HepG2 (cell line): ENCODE measurements around the gene ARHGEF39. TPM values are rescaled to one million over a fixed set of nuclear protein-coding genes. Genes with fewer than 3 reads are reported as not detected.

ENCODE experiments used
- ATAC-seq: fragments of 200-7000 bp; cut with Tn5 transposase; 3 replicates; pipeline ENCODE4 v1.9.1; 2020; ENCODE audit warnings: mild to moderate bottlenecking, moderate library complexity
- BruUV-seq: library from RNA; stranded (reverse); fragments of 400-500 nt; replicated peaks from 2 replicates; lab custom pipeline; 2021; lab: Mats Ljungman, UMichigan
- CTCF ChIA-PET: fragments of 300-600 bp; formaldehyde crosslinking; extraction: SDS; loops from one replicate; lab custom pipeline; 2021; ENCODE audit warnings: low total read pairs, inconsistent platforms, low intra/inter-chr PET ratio; lab: Yijun Ruan, JAX
- POLR2A ChIA-PET: fragments of 350-600 bp; sonication (Branson Sonifier 250); formaldehyde crosslinking; loops from one replicate; lab custom pipeline; 2020; ENCODE audit warnings: antibody characterized with exemption, inconsistent platforms; lab: Yijun Ruan, JAX
- DNase-seq: peaks from one replicate; pipeline ENCODE4 v3.0.0-alpha.2; 2015; ENCODE audit warnings: low spot score
- FAIRE-seq: peaks from 3 replicates; lab custom pipeline; 2011; peaks lifted over from hg19 to GRCh38; lab: Jason Lieb, UNC
- H2AFZ ChIP-seq: one replicate; pipeline ENCODE4 v1.6.1; 2011; ENCODE audit warnings: low read length, inconsistent platforms
- H3K27ac ChIP-seq: fragments of 300-600 bp; 3 replicates; pipeline ENCODE4 v1.8.0; 2011; ENCODE audit warnings: mixed run types, mild to moderate bottlenecking, mixed read lengths, low read length, inconsistent platforms; ENCODE audit not compliant: insufficient read depth; ENCODE audit errors: extremely low read length
- H3K27me3 ChIP-seq, 2 experiments: fragments of 200-600 bp in 1 of 2; 2 replicates in 1 of 2; 3 replicates in 1 of 2; pipeline versions ENCODE4 v1.6.0 to v1.8.0; 2011; ENCODE audit warnings: low read length in 2 of 2, mild to moderate bottlenecking in 2 of 2, moderate library complexity in 2 of 2, inconsistent platforms in 1 of 2; ENCODE audit not compliant: insufficient read depth in 2 of 2, control insufficient read depth in 1 of 2
- H3K36me3 ChIP-seq, 2 experiments: fragments of 200-600 bp in 1 of 2; replicated peaks in 1 of 2; 2 replicates in 1 of 2; 3 replicates in 1 of 2; pipeline versions ENCODE4 v1.5.1 to v1.8.0; 2011; ENCODE audit warnings: low read length in 2 of 2, inconsistent platforms in 1 of 2; ENCODE audit not compliant: insufficient read depth in 2 of 2, control insufficient read depth in 1 of 2
- H3K4me1 ChIP-seq: 2 replicates; pipeline ENCODE4 v1.5.1; 2012; ENCODE audit warnings: low read length, inconsistent platforms; ENCODE audit not compliant: insufficient read depth
- H3K4me2 ChIP-seq: 2 replicates; pipeline ENCODE4 v1.6.0; 2011; ENCODE audit warnings: low read depth, low read length, inconsistent platforms
- H3K4me3 ChIP-seq, 3 experiments: fragments of 200-600 bp in 1 of 3; sonication (generic), shearing (Covaris generic) in 1 of 3; replicated peaks in 1 of 3; 2 replicates each; pipeline ENCODE4 v1.5.1; 2011 to 2016; ENCODE audit warnings: low read length in 3 of 3, inconsistent platforms in 2 of 3, low read depth in 2 of 3, mild to moderate bottlenecking in 2 of 3, control low read depth in 1 of 3, mixed read lengths in 1 of 3; ENCODE audit not compliant: insufficient read depth in 1 of 3
- H3K79me2 ChIP-seq: one replicate; pipeline ENCODE4 v1.6.1; 2011; ENCODE audit warnings: low read length, inconsistent platforms; ENCODE audit not compliant: insufficient read depth
- H3K9ac ChIP-seq: 2 replicates; pipeline ENCODE4 v1.6.0; 2011; ENCODE audit warnings: mild to moderate bottlenecking, low read depth, low read length, inconsistent platforms; ENCODE audit not compliant: insufficient read depth
- H3K9me3 ChIP-seq: 2 replicates; pipeline ENCODE4 v1.5.1; 2012; ENCODE audit warnings: mild to moderate bottlenecking, low read length
- H4K20me1 ChIP-seq: 2 replicates; pipeline ENCODE4 v1.6.0; 2011; ENCODE audit warnings: inconsistent platforms, mild to moderate bottlenecking, low read length, moderate library complexity; ENCODE audit not compliant: insufficient read depth
- AFF4 ChIP-seq: sonication (generic); formaldehyde crosslinking; IDR thresholded peaks from 2 replicates; pipeline ENCODE4 v1.4.0; 2020; ENCODE audit warnings: missing genetic modification reagents
- CTCF ChIP-seq: sonication (generic); formaldehyde crosslinking; IDR thresholded peaks from 2 replicates; pipeline ENCODE4 v1.5.0; 2020; ENCODE audit warnings: mild to moderate bottlenecking, missing genetic modification reagents, moderate library complexity
- HNF4A ChIP-seq: sonication (generic); formaldehyde crosslinking; IDR thresholded peaks from 2 replicates; pipeline ENCODE4 v1.4.0; 2020; ENCODE audit warnings: missing genetic modification reagents
- MAFG ChIP-seq: sonication (generic); formaldehyde crosslinking; IDR thresholded peaks from 2 replicates; pipeline ENCODE4 v1.5.1; 2020; ENCODE audit warnings: mild to moderate bottlenecking, missing genetic modification reagents
- MXD4 ChIP-seq: IDR thresholded peaks from 2 replicates; pipeline ENCODE4 v1.6.1; 2016; ENCODE audit warnings: mild to moderate bottlenecking, missing biosample characterization, missing genetic modification reagents
- RAD21 ChIP-seq: fragments of 450-650 bp; formaldehyde crosslinking; IDR thresholded peaks from 2 replicates; pipeline ENCODE4 v1.5.0; 2020; ENCODE audit warnings: mild to moderate bottlenecking
- SRF ChIP-seq: IDR thresholded peaks from 2 replicates; pipeline ENCODE4 v1.6.1; 2011; ENCODE audit warnings: mild to moderate bottlenecking, low read depth, low read length, moderate library complexity
- STAG1 ChIP-seq: sonication (generic); formaldehyde crosslinking; IDR thresholded peaks from 2 replicates; pipeline ENCODE4 v1.4.0; 2020; ENCODE audit warnings: missing genetic modification reagents
- ZBTB38 ChIP-seq: sonication (generic); formaldehyde crosslinking; IDR thresholded peaks from 2 replicates; pipeline ENCODE4 v1.5.1; 2020; ENCODE audit warnings: mild to moderate bottlenecking, missing genetic modification reagents
- ZC3H13 ChIP-seq: sonication (generic); formaldehyde crosslinking; IDR thresholded peaks from 2 replicates; pipeline ENCODE4 v1.8.1; 2023; ENCODE audit warnings: mild to moderate bottlenecking, missing genetic modification reagents, moderate library complexity
- ZNF263 ChIP-seq: sonication (generic); formaldehyde crosslinking; IDR thresholded peaks from 2 replicates; pipeline ENCODE4 v1.4.0; 2020; ENCODE audit warnings: missing genetic modification reagents
- ZNF687 ChIP-seq: sonication (generic); formaldehyde crosslinking; IDR thresholded peaks from 2 replicates; pipeline ENCODE4 v1.5.1; 2020; ENCODE audit warnings: mild to moderate bottlenecking, missing genetic modification reagents, moderate library complexity
- ZNF879 ChIP-seq: sonication (generic); formaldehyde crosslinking; IDR thresholded peaks from 2 replicates; pipeline ENCODE4 v1.8.1; 2023; ENCODE audit warnings: missing genetic modification reagents
- WGBS: methylation state at CpG from one replicate; pipeline ENCODE4 v1.1.6; 2017; ENCODE audit warnings: low lambda C conversion rate; 5-methylcytosine and 5-hydroxymethylcytosine counted together
- in situ Hi-C: cut with HindIII; loops from 2 replicates; pipeline ENCODE4 v1.10.0; 2017; ENCODE audit warnings: low pct_unique_long_range_greater_than_20kb; ENCODE audit not compliant: extremely low pct_ligation_motif_present
- intact Hi-C: fragments of 100-400 bp; cut with micrococcal nuclease; formaldehyde crosslinking; loops from one replicate; pipeline ENCODE4 v1.10.0; 2022; ENCODE audit not compliant: unreplicated experiment
- polyA plus RNA-seq, 8 experiments: library from polyadenylated mRNA; depleted of rRNA in 3 of 8; stranded (reverse) in 7 of 8; unstranded in 1 of 8; fragments of >200 nt; fragmentation: Illumina TruSeq in 4 of 8; extraction: Trizol in 4 of 8; gene quantifications; 2 replicates each; pipeline versions ENCODE4 v1.2.1 to v1.2.3, GENCODE V29; 2011 to 2016; ENCODE audit warnings: low read depth in 4 of 8, missing spikeins in 1 of 8, mixed read lengths in 1 of 8; ENCODE audit not compliant: insufficient read depth in 1 of 8
- total RNA-seq, 5 experiments: library from RNA; depleted of rRNA; stranded (reverse); fragments of >200 nt; fragmentation: Illumina TruSeq; extraction: Trizol; gene quantifications; 2 replicates each; pipeline ENCODE4 v1.2.3, GENCODE V29; 2016; ENCODE audit warnings: low read depth in 1 of 5

Gene ARHGEF39
- total and polyA plus RNA-seq, 2 of the 13 experiments (the other 11 are each of a cell fraction or from before 2014, with no cell fraction given): 11.2 to 12.3 TPM

GRCh38 chr9:35661756-35662350 is 3.1 kb downstream of the ARHGEF39 start (continued):
- TF ChIP-seq AFF4 (CRISPR knock-in tag): no peak
- peak; percentile 22; the same call in 1 of the 2 replicates for TF ChIP-seq HNF4A (CRISPR knock-in tag)
- no peak for TF ChIP-seq MXD4 (CRISPR knock-in tag)
- TF ChIP-seq, all 625 proteins: peak for 4

GRCh38 chr9:35660966-35661415 is 4.0 kb downstream of the ARHGEF39 start:
- Histone ChIP-seq H3K4me3 (no peak overlapping the region), H3K27ac (peak overlapping the region; percentile 51), H3K79me2 (peaks cover 16% of the 10 kb centered on the region), H3K9me3 (no peaks in the 10 kb centered on the region), H3K36me3 (peaks cover 8 to 10% of the 10 kb centered on the region in 2 experiments; a peak in 3 of 5 replicates), H3K27me3 (no peaks in the 10 kb centered on the region; a peak in 2 of 5 replicates), H2AFZ (no peak overlapping the region), H3K4me2 (no peak overlapping the region), H3K4me1 (peaks cover 82% of the 10 kb centered on the region), H3K9ac (no peak overlapping the region), H4K20me1 (no peaks in the 10 kb centered on the region)
- WGBS: 63% methylated on average over 8 of the region's 9 CpGs
- ATAC-seq: no peak
- in situ Hi-C loops (loop anchor here (5.0 kb wide), 1 partner anchor 36 kb away; no protein-coding TSS in a partner anchor), intact Hi-C loops (loop anchor here (2.0 kb wide), 1 partner anchor 36 kb away; no protein-coding TSS in a partner anchor)
- ChIA-PET POLR2A (interaction anchor here (1.0 to 6.3 kb wide), 10 partner anchors 9 to 154 kb away, joined by 3 to 68 read pairs (median 8); partner anchors contain the start of genes CREB3, GBA2, HINT2 and RGP1), CTCF (no interaction called here)
- no peak for FAIRE-seq
- TF ChIP-seq CTCF: peak; percentile 61
- TF ChIP-seq RAD21 (CRISPR knock-in tag): peak; percentile 33; the same call in 1 of the 2 replicates
- no peak for TF ChIP-seq MAFG
- peak; percentile 78; the same call in 1 of the 2 replicates for TF ChIP-seq ZBTB38 (CRISPR knock-in tag)
- TF ChIP-seq ZC3H13 (CRISPR knock-in tag): 0 out of 2 replicates have a peak, but pooled peaks have one; percentile 39
- TF ChIP-seq ZNF879 (CRISPR knock-in tag): no peak
- TF ChIP-seq ZNF263 (CRISPR knock-in tag): peak; percentile 82
- peak; percentile 68; the same call in 1 of the 2 replicates for TF ChIP-seq SRF
- TF ChIP-seq ZNF687 (CRISPR knock-in tag): peak; percentile 41
- peak; percentile 57 for TF ChIP-seq STAG1 (CRISPR knock-in tag)
- DNase-seq: peak; percentile 54
- no TSS peak for BruUV-seq
